Common myeloid progenitor, CD34-positive (primary cell): ENCODE results near the gene WDPCP.

Experiments
- CTCF ChIA-PET: fragments of 350-600 bp; sonication (Branson Sonifier 250); formaldehyde crosslinking; loops from one replicate; lab custom pipeline; 2021; ENCODE audit warnings: antibody characterized with exemption; lab: Charles Lee
- POLR2A ChIA-PET: fragments of 350-600 bp; sonication (Branson Sonifier 250); formaldehyde crosslinking; loops from one replicate; lab custom pipeline; 2021; ENCODE audit warnings: antibody characterized with exemption; lab: Charles Lee
- DNase-seq, 3 donors: peaks; one replicate each; pipeline versions ENCODE4 v3.0.0 to v3.0.0-alpha.2; 2013
- H3K27ac ChIP-seq, 2 experiments: 1 replicate in 1 of 2; 2 replicates in 1 of 2; pipeline ENCODE4 v1.7.0; 2013; ENCODE audit warnings: inconsistent platforms in 2 of 2, low read length in 2 of 2, mild to moderate bottlenecking in 2 of 2, low read depth in 1 of 2, moderate library complexity in 1 of 2; ENCODE audit not compliant: severe bottlenecking in 2 of 2, insufficient read depth in 1 of 2, poor library complexity in 1 of 2
- H3K27me3 ChIP-seq, 5 experiments: replicated peaks in 2 of 5; 1 replicate in 3 of 5; 2 replicates in 2 of 5; pipeline versions ENCODE4 v1.6.1 to v1.7.0; 2013; ENCODE audit warnings: low read length in 4 of 5, mild to moderate bottlenecking in 2 of 5, moderate library complexity in 2 of 5, inconsistent platforms in 1 of 5; ENCODE audit not compliant: insufficient read depth in 5 of 5, control insufficient read depth in 4 of 5
- H3K36me3 ChIP-seq, 4 experiments: 1 replicate in 2 of 4; 2 replicates in 2 of 4; pipeline versions ENCODE4 v1.6.1 to v1.7.0; 2013; ENCODE audit warnings: low read length in 3 of 4, control low read depth in 1 of 4, mild to moderate bottlenecking in 1 of 4; ENCODE audit not compliant: control insufficient read depth in 4 of 4, insufficient read depth in 4 of 4
- H3K4me1 ChIP-seq, 4 experiments: 1 replicate in 3 of 4; 2 replicates in 1 of 4; pipeline versions ENCODE4 v1.6.1 to v1.7.1; 2013; ENCODE audit warnings: low read length in 3 of 4, mild to moderate bottlenecking in 3 of 4, control low read depth in 1 of 4, inconsistent platforms in 1 of 4, moderate library complexity in 1 of 4; ENCODE audit not compliant: control insufficient read depth in 4 of 4, insufficient read depth in 4 of 4; ENCODE audit errors: control extremely low read depth in 1 of 4
- H3K4me3 ChIP-seq, 7 experiments: 1 replicate in 4 of 7; 2 replicates in 3 of 7; pipeline versions ENCODE4 v1.5.1 to v1.7.0; 2013; ENCODE audit warnings: mild to moderate bottlenecking in 7 of 7, low read length in 6 of 7, moderate library complexity in 6 of 7, inconsistent platforms in 2 of 7, low read depth in 2 of 7, control low read depth in 1 of 7; ENCODE audit not compliant: insufficient read depth in 4 of 7, control insufficient read depth in 1 of 7; ENCODE audit errors: extremely low read depth in 1 of 7
- H3K9me3 ChIP-seq, 5 experiments: 1 replicate in 4 of 5; 2 replicates in 1 of 5; pipeline versions ENCODE4 v1.6.1 to v1.7.1; 2013; ENCODE audit warnings: low read length in 4 of 5, mild to moderate bottlenecking in 2 of 5, inconsistent platforms in 1 of 5, low read depth in 1 of 5, moderate library complexity in 1 of 5; ENCODE audit not compliant: control insufficient read depth in 4 of 5, insufficient read depth in 2 of 5; ENCODE audit errors: control extremely low read depth in 1 of 5
- WGBS: methylation state at CpG from one replicate; pipeline ENCODE4 v1.1.5; 2013; ENCODE audit not compliant: insufficient coverage; 5-methylcytosine and 5-hydroxymethylcytosine counted together

The WDPCP gene

GRCh38 chr2:63121055-63121834 lies 467.0 kb downstream of the WDPCP start:
- Histone ChIP-seq H3K4me1 (no peaks in the 10 kb centered on the region), H3K36me3 (peaks cover 0 to 15% (median 0%) of the 10 kb centered on the region in 4 experiments), H3K27ac (no peak overlapping the region), H3K4me3 (no peak overlapping the region), H3K9me3 (peaks cover 0 to 6% (median 0%) of the 10 kb centered on the region in 5 experiments), H3K27me3 (no peaks in the 10 kb centered on the region)
- 100% methylated on average over 2 of the region's 5 CpGs for WGBS
- ChIA-PET POLR2A (no interaction called here), CTCF (interaction anchor here (0.7 kb wide), 1 partner anchor 1181 kb away, joined by 3 read pairs; no protein-coding TSS in a partner anchor)
- DNase-seq = no peak

- Histone ChIP-seq H3K9me3 (peaks cover 0 to 9% (median 0%) of the 10 kb centered on the region in 5 experiments), H3K27ac (no peak overlapping the region), H3K4me1 (no peaks in the 10 kb centered on the region), H3K4me3 (no peak overlapping the region), H3K27me3 (no peaks in the 10 kb centered on the region), H3K36me3 (peaks cover 0 to 15% (median 0%) of the 10 kb centered on the region in 4 experiments)
- POLR2A ChIA-PET = no interaction called here
- CTCF ChIA-PET = no interaction called here
- WGBS = 100% methylated on average over 1 of the region's 2 CpGs
- no peak for DNase-seq
Measured at GRCh38 chr2:63118821-63119220, 469.5 kb downstream of the WDPCP start.

- H3K4me1 ChIP-seq = no peaks in the 10 kb centered on the region
- H3K36me3 ChIP-seq = no peaks in the 10 kb centered on the region
- H3K4me3 ChIP-seq = no peak overlapping the region
- no peaks in the 10 kb centered on the region for H3K27me3 ChIP-seq
- DNase-seq = peak in 1 of 3 donors; percentile 4
- peaks cover 0 to 34% (median 3%) of the 10 kb centered on the region in 5 experiments for H3K9me3 ChIP-seq
- 83% methylated on average over 1 of the region's 1 CpG for WGBS
- no peak overlapping the region for H3K27ac ChIP-seq
- ChIA-PET POLR2A (no interaction called here), CTCF (no interaction called here)
Measured at GRCh38 chr2:63104482-63104881, 483.8 kb downstream of the WDPCP start.

DNA sequence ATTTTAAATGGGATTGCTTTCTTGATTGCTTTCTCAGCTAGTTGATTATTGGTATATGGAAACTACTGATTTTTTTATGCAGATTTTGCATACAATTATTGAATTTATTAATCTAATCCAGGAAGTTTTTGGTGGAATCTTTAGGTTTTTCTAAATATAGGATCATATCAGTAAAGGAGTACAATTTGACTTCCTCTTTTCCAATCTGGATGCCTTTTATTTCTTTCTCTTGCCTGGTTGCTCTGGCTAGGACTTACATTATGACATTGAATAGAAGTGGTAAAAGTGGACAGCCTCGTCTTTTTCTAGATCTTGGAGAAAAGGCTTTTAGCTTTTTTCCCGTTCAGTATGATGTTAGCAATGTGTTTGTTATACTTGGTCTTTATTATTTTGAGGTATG lies 486.3 kb downstream of the WDPCP start:
- Histone ChIP-seq H3K27ac (no peak overlapping the region), H3K36me3 (no peaks in the 10 kb centered on the region), H3K9me3 (peaks cover 0 to 34% (median 3%) of the 10 kb centered on the region in 5 experiments), H3K4me1 (no peaks in the 10 kb centered on the region), H3K4me3 (no peak overlapping the region), H3K27me3 (no peaks in the 10 kb centered on the region)
- no CpG with 5 or more reads among the region's 2 CpGs for WGBS
- CTCF ChIA-PET = interaction anchor here (0.7 kb wide), 1 partner anchor 395 kb away, joined by 3 read pairs; no protein-coding TSS in a partner anchor
- POLR2A ChIA-PET = no interaction called here
- no peak for DNase-seq

GRCh38 chr2:63099032-63099431 lies 489.2 kb downstream of the WDPCP start:
- ChIA-PET CTCF (no interaction called here), POLR2A (no interaction called here)
- H3K9me3 ChIP-seq = peaks cover 0 to 10% (median 0%) of the 10 kb centered on the region in 5 experiments
- no peak overlapping the region for H3K4me3 ChIP-seq
- no peak overlapping the region for H3K27ac ChIP-seq
- no peaks in the 10 kb centered on the region for H3K27me3 ChIP-seq
- no peak for DNase-seq
- no peaks in the 10 kb centered on the region for H3K4me1 ChIP-seq
- no peaks in the 10 kb centered on the region for H3K36me3 ChIP-seq
- WGBS = 100% methylated on average over 1 of the region's 1 CpG

GRCh38 chr2:63096491-63096890 lies 491.8 kb downstream of the WDPCP start:
- no peak for DNase-seq
- no peaks in the 10 kb centered on the region for H3K36me3 ChIP-seq
- no peak overlapping the region for H3K27ac ChIP-seq
- H3K27me3 ChIP-seq = no peaks in the 10 kb centered on the region
- POLR2A ChIA-PET = no interaction called here
- H3K9me3 ChIP-seq = no peaks in the 10 kb centered on the region
- no CpG with 5 or more reads among the region's 1 CpG for WGBS
- CTCF ChIA-PET = no interaction called here
- no peaks in the 10 kb centered on the region for H3K4me1 ChIP-seq
- H3K4me3 ChIP-seq = no peak overlapping the region

GRCh38 chr2:63093502-63093901 lies 494.8 kb downstream of the WDPCP start:
- H3K27me3 ChIP-seq = no peaks in the 10 kb centered on the region
- no peak overlapping the region for H3K27ac ChIP-seq
- no peak for DNase-seq
- H3K4me3 ChIP-seq = no peak overlapping the region
- H3K4me1 ChIP-seq = no peaks in the 10 kb centered on the region
- H3K36me3 ChIP-seq = no peaks in the 10 kb centered on the region
- CTCF ChIA-PET = no interaction called here
- no peaks in the 10 kb centered on the region for H3K9me3 ChIP-seq
- POLR2A ChIA-PET = no interaction called here
- no CpG with 5 or more reads among the region's 1 CpG for WGBS
